Liver (tissue), 9 donors: ENCODE measurements around the gene CHRNA7. TPM values are rescaled to one million over a fixed set of nuclear protein-coding genes. Genes with fewer than 3 reads are reported as not detected.

Source experiments
- DNase-seq: peaks from one replicate; pipeline ENCODE4 v3.0.0-alpha.2; 2017; ENCODE audit warnings: low spot score
- H3K27ac ChIP-seq, 2 donors: one replicate each; pipeline ENCODE4 v1.7.0; 2013; ENCODE audit warnings: inconsistent platforms in 2 of 2, low read length in 2 of 2, control low read depth in 1 of 2, low read depth in 1 of 2, mild to moderate bottlenecking in 1 of 2
- H3K27me3 ChIP-seq, 4 donors: one replicate each; pipeline versions ENCODE4 v1.6.1 to v1.7.0; 2013; ENCODE audit warnings: low read length in 3 of 4, inconsistent platforms in 1 of 4, mild to moderate bottlenecking in 1 of 4, moderate library complexity in 1 of 4; ENCODE audit not compliant: control insufficient read depth in 4 of 4, insufficient read depth in 4 of 4
- H3K36me3 ChIP-seq, 4 donors: one replicate each; pipeline versions ENCODE4 v1.6.1 to v1.7.0; 2013; ENCODE audit warnings: low read length in 3 of 4, mild to moderate bottlenecking in 3 of 4, low read depth in 1 of 4, moderate library complexity in 1 of 4; ENCODE audit not compliant: control insufficient read depth in 4 of 4, insufficient read depth in 3 of 4
- H3K4me1 ChIP-seq, 4 donors: one replicate each; pipeline versions ENCODE4 v1.6.1 to v1.7.0; 2013; ENCODE audit warnings: low read length in 3 of 4, mild to moderate bottlenecking in 3 of 4, moderate library complexity in 1 of 4; ENCODE audit not compliant: control insufficient read depth in 4 of 4, insufficient read depth in 4 of 4
- H3K4me3 ChIP-seq, 3 donors: one replicate each; pipeline versions ENCODE4 v1.6.1 to v1.7.0; 2013; ENCODE audit warnings: low read length in 3 of 3, control low read depth in 1 of 3, low read depth in 1 of 3, mild to moderate bottlenecking in 1 of 3
- H3K9ac ChIP-seq, 2 donors: one replicate each; pipeline ENCODE4 v1.7.0; 2013; ENCODE audit warnings: low read length in 2 of 2, mild to moderate bottlenecking in 2 of 2, moderate library complexity in 2 of 2, control low read depth in 1 of 2, low read depth in 1 of 2
- H3K9me3 ChIP-seq, 4 donors: one replicate each; pipeline versions ENCODE4 v1.6.1 to v1.7.0; 2013; ENCODE audit warnings: low read length in 3 of 4; ENCODE audit not compliant: control insufficient read depth in 4 of 4
- ATF3 ChIP-seq: IDR thresholded peaks from 2 replicates; pipeline ENCODE4 v1.6.1; 2016; ENCODE audit warnings: antibody characterized with exemption
- CTCF ChIP-seq: fragments of 150-350 bp; IDR thresholded peaks from 2 replicates; pipeline ENCODE4 v1.5.1; 2017; ENCODE audit warnings: improper control_type of control experiment, low read depth, low read length; ENCODE audit not compliant: missing input control
- EGR1 ChIP-seq, 2 donors: IDR thresholded peaks; 2 replicates each; pipeline ENCODE4 v1.6.1; 2016 to 2018; ENCODE audit warnings: antibody characterized with exemption in 2 of 2, low read depth in 2 of 2
- FOXA1 ChIP-seq: IDR thresholded peaks from 2 replicates; pipeline ENCODE4 v1.6.1; 2016; ENCODE audit warnings: antibody characterized with exemption
- FOXA2 ChIP-seq: IDR thresholded peaks from 2 replicates; pipeline ENCODE4 v1.6.1; 2016; ENCODE audit warnings: antibody characterized with exemption
- GABPA ChIP-seq, 2 donors: IDR thresholded peaks in 1 of 2; conservative IDR thresholded peaks in 1 of 2; 2 replicates each; pipeline ENCODE4 v1.6.1; 2016; ENCODE audit warnings: antibody characterized with exemption in 2 of 2, mild to moderate bottlenecking in 1 of 2, moderate library complexity in 1 of 2
- HNF4A ChIP-seq, 2 donors: conservative IDR thresholded peaks; 2 replicates each; pipeline ENCODE4 v1.6.1; 2016; ENCODE audit warnings: antibody characterized with exemption in 2 of 2, mild to moderate bottlenecking in 2 of 2
- HNF4G ChIP-seq: IDR thresholded peaks from 2 replicates; pipeline ENCODE4 v1.6.1; 2016; ENCODE audit warnings: antibody characterized with exemption
- JUND ChIP-seq, 2 donors: IDR thresholded peaks; 2 replicates each; pipeline ENCODE4 v1.6.1; 2016; ENCODE audit warnings: antibody characterized with exemption in 2 of 2
- MAX ChIP-seq: IDR thresholded peaks from 2 replicates; pipeline ENCODE4 v1.6.1; 2016; ENCODE audit warnings: antibody characterized with exemption
- NR2F2 ChIP-seq: IDR thresholded peaks from 2 replicates; pipeline ENCODE4 v1.6.1; 2016; ENCODE audit warnings: antibody characterized with exemption
- RAD21 ChIP-seq, 2 donors: IDR thresholded peaks; 2 replicates each; pipeline ENCODE4 v1.6.1; 2016; ENCODE audit warnings: antibody characterized with exemption in 2 of 2, mild to moderate bottlenecking in 2 of 2
- REST ChIP-seq: IDR thresholded peaks from 2 replicates; pipeline ENCODE4 v1.6.1; 2016; ENCODE audit warnings: antibody characterized with exemption, mild to moderate bottlenecking
- RXRA ChIP-seq, 2 donors: IDR thresholded peaks; 2 replicates each; pipeline ENCODE4 v1.6.1; 2017 to 2018; ENCODE audit warnings: antibody characterized with exemption in 2 of 2, mild to moderate bottlenecking in 1 of 2
- SP1 ChIP-seq: IDR thresholded peaks from 2 replicates; pipeline ENCODE4 v1.6.1; 2018; ENCODE audit warnings: antibody characterized with exemption, mild to moderate bottlenecking
- TAF1 ChIP-seq: conservative IDR thresholded peaks from 2 replicates; pipeline ENCODE4 v1.6.1; 2016; ENCODE audit warnings: antibody characterized with exemption, mild to moderate bottlenecking
- YY1 ChIP-seq: IDR thresholded peaks from 2 replicates; pipeline ENCODE4 v1.6.1; 2016; ENCODE audit warnings: antibody characterized with exemption, mild to moderate bottlenecking
- WGBS: extraction: QIAGEN DNeasy Blood & Tissue Kit; methylation state at CpG from one replicate; pipeline ENCODE4 v1.1.7; 2013; 5-methylcytosine and 5-hydroxymethylcytosine counted together
- polyA plus RNA-seq, 2 donors: library from polyadenylated mRNA; stranded (reverse) in 1 of 2; unstranded in 1 of 2; fragments of 200-250 nt in 1 of 2; fragments of >200 nt in 1 of 2; fragmentation: Nextera tagmentation in 1 of 2; extraction: Ambion mirVana in 1 of 2; gene quantifications; one replicate each; pipeline versions ENCODE4 v1.2.1 to v1.2.3, GENCODE V29; 2013 to 2015
- total RNA-seq, 2 donors: library from RNA; depleted of rRNA; stranded (reverse); fragments of >200 nt; gene quantifications; one replicate each; pipeline ENCODE4 v1.2.3, GENCODE V29; 2014
- TF ChIP-seq, protein P1 (sequence below): IDR thresholded peaks from 2 replicates; pipeline ENCODE4 v1.6.1; 2016; ENCODE audit warnings: antibody characterized with exemption
- donor health status: healthy.
- donor health status: healthy.
- donor health status: healthy.
- donor health status: healthy.
- donor health status: healthy.

The CHRNA7 gene
- total and polyA plus RNA-seq, 4 donors: 0.06 to 0.21 (median 0.08) TPM; not detected in 1

DNA sequence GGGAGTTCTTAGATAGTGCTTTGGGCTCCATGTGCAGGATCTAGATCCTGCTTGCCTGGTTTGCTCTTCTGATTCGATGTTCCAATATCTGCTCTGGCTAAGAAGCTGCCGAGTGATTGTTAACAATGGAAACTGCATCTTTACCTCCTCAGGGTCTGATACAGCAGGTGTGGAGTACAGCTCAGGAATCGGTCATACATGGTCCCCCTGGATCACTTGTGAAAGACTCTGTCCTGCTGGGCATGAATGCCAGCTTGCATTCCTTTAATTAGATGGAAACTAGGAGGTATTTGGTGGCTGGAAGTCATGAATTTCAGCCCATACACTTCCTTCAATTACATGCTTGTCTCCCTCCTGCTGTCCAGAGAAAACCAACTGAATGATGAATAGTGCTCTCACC is 95.3 kb downstream of the CHRNA7 start:
- TF ChIP-seq, protein P1, sequence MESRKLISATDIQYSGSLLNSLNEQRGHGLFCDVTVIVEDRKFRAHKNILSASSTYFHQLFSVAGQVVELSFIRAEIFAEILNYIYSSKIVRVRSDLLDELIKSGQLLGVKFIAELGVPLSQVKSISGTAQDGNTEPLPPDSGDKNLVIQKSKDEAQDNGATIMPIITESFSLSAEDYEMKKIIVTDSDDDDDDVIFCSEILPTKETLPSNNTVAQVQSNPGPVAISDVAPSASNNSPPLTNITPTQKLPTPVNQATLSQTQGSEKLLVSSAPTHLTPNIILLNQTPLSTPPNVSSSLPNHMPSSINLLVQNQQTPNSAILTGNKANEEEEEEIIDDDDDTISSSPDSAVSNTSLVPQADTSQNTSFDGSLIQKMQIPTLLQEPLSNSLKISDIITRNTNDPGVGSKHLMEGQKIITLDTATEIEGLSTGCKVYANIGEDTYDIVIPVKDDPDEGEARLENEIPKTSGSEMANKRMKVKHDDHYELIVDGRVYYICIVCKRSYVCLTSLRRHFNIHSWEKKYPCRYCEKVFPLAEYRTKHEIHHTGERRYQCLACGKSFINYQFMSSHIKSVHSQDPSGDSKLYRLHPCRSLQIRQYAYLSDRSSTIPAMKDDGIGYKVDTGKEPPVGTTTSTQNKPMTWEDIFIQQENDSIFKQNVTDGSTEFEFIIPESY: no peak
- TF ChIP-seq GABPA (IDR thresholded peaks at IDR 0.05 in 1 of 2, conservative IDR thresholded peaks at IDR 0.05 in 1 of 2) (no peak), SP1 (no peak), JUND (IDR thresholded peaks at IDR 0.05) (no peak), TAF1 (no peak)
- WGBS: 68% methylated on average over 3 of the region's 3 CpGs

DNA sequence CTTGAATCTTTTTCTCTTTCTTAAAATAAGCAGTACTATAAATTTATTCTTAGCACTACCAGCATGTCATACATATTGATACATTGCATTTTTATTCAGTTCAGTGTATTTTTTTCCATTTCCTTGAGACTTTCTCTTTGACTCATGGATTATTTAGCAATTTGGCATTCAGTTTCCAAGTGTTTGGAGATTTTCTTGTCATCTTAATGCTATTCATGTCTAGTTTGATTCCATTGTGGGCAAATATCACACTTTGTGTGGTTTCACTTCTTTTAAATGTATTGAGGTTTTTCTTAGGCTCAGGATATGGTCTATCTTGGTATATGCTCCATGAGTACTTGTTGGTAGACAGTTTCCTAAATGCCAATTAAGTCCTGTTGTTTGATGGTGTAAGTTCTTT is 99.5 kb downstream of the CHRNA7 start:
- peaks cover 0 to 5% (median 0%) of the 10 kb centered on the region in 4 donors for H3K27me3 ChIP-seq
- no peak for DNase-seq
- no peaks in the 10 kb centered on the region for H3K36me3 ChIP-seq
- no peak for TF ChIP-seq RXRA (IDR thresholded peaks at IDR 0.05)
- TF ChIP-seq RAD21 (IDR thresholded peaks at IDR 0.05): no peak
- no peak for TF ChIP-seq TAF1
- TF ChIP-seq FOXA1: no peak
- TF ChIP-seq EGR1 (IDR thresholded peaks at IDR 0.05; ENCODE audit: low read depth in 2 of 2): no peak
- TF ChIP-seq MAX: no peak
- TF ChIP-seq HNF4G: no peak
- no peak for TF ChIP-seq REST
- no peak for TF ChIP-seq YY1
- TF ChIP-seq HNF4A (conservative IDR thresholded peaks at IDR 0.05): no peak
- TF ChIP-seq SP1: no peak
- no peak for TF ChIP-seq GABPA (IDR thresholded peaks at IDR 0.05 in 1 of 2, conservative IDR thresholded peaks at IDR 0.05 in 1 of 2)
- no peak for TF ChIP-seq ATF3
- TF ChIP-seq NR2F2: no peak
- no peak for TF ChIP-seq CTCF
- TF ChIP-seq FOXA2: no peak
- no peak overlapping the region for H3K4me3 ChIP-seq
- no peaks in the 10 kb centered on the region for H3K4me1 ChIP-seq
- no peak overlapping the region for H3K27ac ChIP-seq
- no peak overlapping the region for H3K9ac ChIP-seq
- H3K9me3 ChIP-seq: no peaks in the 10 kb centered on the region

More for the DNA sequence above, 95.3 kb downstream of the CHRNA7 start:
- H3K9ac ChIP-seq: no peak overlapping the region
- H3K27me3 ChIP-seq: peaks cover 0 to 2% (median 0%) of the 10 kb centered on the region in 4 donors
- H3K36me3 ChIP-seq: no peaks in the 10 kb centered on the region
- H3K27ac ChIP-seq: no peak overlapping the region
- no peak overlapping the region for H3K4me3 ChIP-seq
- H3K9me3 ChIP-seq: no peaks in the 10 kb centered on the region
- DNase-seq: no peak
- H3K4me1 ChIP-seq: no peaks in the 10 kb centered on the region
